Retinal pigment epithelial cell (primary cell): Measurements from ENCODE around the gene SPG7.

Experiments
- DNase-seq: peaks from one replicate; pipeline ENCODE4 v3.0.0-alpha.2; 2010; ENCODE audit warnings: low read depth
- H3K4me3 ChIP-seq: 2 replicates; pipeline ENCODE4 v1.5.1; 2011; ENCODE audit warnings: mild to moderate bottlenecking, low read length, control low read depth, moderate library complexity
- TF ChIP-seq, protein P1 (sequence below): conservative IDR thresholded peaks from 2 replicates; pipeline ENCODE4 v1.5.1; 2011; ENCODE audit warnings: low read depth, low read length, control low read depth, inconsistent platforms

SPG7 gene

DNA sequence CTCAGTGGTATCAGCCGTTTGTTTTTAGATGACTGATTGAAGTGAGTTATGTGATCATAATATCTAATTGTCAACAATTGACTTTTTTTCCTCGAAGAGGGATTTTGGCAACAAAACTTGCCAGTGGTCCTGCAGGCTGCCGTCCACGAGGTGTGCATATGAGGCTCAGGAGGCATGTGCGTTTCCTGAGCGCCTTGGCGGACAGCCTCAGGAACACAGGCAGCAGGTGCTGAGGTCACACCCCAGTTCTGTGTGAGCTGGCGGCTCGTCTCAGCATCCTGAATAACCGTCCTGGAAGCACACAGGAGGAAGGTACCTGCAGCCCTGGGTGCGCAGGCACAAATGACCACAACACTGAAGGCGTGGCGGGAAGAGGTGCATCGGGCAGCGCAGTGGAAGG is 11.7 kb downstream of the SPG7 start:
- TF ChIP-seq, protein P1, sequence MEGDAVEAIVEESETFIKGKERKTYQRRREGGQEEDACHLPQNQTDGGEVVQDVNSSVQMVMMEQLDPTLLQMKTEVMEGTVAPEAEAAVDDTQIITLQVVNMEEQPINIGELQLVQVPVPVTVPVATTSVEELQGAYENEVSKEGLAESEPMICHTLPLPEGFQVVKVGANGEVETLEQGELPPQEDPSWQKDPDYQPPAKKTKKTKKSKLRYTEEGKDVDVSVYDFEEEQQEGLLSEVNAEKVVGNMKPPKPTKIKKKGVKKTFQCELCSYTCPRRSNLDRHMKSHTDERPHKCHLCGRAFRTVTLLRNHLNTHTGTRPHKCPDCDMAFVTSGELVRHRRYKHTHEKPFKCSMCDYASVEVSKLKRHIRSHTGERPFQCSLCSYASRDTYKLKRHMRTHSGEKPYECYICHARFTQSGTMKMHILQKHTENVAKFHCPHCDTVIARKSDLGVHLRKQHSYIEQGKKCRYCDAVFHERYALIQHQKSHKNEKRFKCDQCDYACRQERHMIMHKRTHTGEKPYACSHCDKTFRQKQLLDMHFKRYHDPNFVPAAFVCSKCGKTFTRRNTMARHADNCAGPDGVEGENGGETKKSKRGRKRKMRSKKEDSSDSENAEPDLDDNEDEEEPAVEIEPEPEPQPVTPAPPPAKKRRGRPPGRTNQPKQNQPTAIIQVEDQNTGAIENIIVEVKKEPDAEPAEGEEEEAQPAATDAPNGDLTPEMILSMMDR, result no peak
- no peak overlapping the region for H3K4me3 ChIP-seq
- no peak for DNase-seq

DNA sequence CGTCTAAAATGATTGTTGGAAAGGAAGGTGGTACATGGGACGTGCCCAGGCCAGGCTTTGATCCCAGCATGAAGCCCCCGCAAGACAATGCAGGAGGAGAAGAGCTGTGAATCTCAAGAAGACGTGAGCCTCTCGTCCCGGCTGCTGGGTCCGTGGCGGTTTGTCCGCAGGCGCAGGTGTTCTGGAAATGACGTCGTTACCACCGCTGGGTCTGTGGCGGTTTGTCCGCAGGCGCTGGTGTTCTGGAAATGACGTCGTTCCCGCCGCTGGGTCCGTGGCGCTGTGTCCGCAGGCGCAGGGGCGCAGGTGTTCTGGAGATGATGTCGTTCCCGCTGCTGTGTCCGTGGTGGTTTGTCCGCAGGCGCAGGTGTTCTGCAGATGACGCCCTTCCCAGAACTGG is 14.1 kb downstream of the SPG7 start:
- no peak for DNase-seq
- H3K4me3 ChIP-seq, result no peak overlapping the region
- TF ChIP-seq, protein P1, result no peak

DNA sequence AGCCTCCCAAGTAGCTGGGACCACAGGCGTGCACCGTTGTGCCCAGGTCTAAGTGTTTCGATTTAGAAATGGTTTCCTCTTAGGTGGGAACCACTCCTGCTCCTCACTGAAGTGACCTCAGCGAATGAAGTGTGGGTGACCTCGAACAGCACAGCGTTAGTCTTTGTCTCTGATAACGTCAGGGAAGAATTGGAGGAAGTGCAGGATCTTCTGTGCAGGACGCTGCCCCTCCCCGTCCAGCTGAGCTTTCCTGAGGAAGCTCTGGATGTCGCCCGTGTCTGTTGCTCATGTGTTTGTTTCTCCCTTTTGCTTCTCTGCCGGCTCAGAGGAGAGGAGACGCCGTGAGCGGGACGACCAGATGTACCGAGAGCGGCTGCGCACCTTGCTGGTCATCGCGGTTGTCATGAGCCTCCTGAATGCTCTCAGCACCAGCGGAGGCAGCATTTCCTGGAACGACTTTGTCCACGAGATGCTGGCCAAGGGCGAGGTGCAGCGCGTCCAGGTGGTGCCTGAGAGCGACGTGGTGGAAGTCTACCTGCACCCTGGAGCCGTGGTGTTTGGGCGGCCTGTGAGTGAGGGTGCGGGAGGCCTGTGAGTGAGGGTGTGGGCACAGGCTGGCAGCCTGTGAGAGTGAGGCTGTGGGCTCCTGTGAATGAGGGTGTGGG is 15.6 kb downstream of the SPG7 start:
- TF ChIP-seq, protein P1, result no peak

DNA sequence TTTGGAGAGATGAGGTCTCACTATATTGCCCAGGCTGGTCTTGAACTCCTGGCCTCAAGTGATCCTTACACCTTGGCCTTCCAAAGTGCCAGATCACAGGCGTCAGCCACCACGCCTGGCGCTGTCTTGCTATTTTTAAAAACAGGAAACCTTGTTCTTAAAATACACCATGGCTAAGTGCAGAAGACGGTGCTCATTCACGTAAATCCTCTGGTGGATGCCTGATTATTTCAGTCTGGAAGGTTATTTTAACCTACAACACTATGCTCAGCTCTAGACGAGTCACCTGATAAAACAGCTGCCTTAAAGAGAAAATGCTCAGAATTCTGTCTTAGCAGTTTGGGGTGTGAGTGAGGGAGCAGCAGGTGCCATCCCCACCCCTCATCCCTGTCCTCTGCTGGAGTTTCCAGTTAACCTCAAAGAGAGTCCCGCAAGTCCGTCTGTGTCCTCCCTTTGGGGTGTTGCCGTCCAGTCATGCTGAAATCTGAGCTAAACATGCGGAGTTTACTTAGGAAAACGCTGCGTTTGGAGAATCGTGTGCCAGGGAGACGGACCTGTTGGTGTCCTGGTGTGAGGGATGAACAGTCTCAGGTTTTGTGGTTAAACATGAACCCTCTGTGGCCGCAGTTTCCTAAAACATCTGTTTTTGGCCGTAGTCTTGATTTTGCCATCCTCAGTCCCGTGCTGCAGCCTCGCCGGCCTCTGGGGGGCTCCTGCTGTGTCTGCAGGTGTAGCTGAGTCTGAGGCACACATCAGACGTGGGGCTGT is 17.1 kb downstream of the SPG7 start:
- DNase-seq, result no peak
- no peak overlapping the region for H3K4me3 ChIP-seq
- TF ChIP-seq, protein P1, result no peak

More for the DNA sequence above, 15.6 kb downstream of the SPG7 start:
- H3K4me3 ChIP-seq, result no peak overlapping the region
- no peak for DNase-seq

DNA sequence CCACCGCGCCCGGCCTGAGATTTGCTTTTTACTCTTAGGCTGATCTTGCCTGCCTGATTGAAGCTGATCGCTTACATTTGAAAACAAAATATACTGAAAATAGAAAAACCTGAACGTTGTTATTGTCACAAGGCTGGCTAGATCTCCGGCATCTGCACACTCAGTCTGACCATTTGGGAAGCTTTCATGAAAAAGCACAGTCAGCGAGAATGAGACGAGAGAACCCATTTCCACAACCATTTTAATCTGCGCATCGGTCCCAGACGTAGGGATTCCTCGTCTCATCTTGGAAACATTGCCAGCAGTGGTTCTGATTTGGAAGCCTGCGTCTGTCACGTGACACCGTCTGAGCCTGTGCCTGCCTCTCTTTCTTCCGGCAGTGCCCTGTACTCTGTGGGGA is 20.9 kb downstream of the SPG7 start:
- TF ChIP-seq, protein P1, result no peak
- H3K4me3 ChIP-seq, result no peak overlapping the region
- DNase-seq, result no peak

DNA sequence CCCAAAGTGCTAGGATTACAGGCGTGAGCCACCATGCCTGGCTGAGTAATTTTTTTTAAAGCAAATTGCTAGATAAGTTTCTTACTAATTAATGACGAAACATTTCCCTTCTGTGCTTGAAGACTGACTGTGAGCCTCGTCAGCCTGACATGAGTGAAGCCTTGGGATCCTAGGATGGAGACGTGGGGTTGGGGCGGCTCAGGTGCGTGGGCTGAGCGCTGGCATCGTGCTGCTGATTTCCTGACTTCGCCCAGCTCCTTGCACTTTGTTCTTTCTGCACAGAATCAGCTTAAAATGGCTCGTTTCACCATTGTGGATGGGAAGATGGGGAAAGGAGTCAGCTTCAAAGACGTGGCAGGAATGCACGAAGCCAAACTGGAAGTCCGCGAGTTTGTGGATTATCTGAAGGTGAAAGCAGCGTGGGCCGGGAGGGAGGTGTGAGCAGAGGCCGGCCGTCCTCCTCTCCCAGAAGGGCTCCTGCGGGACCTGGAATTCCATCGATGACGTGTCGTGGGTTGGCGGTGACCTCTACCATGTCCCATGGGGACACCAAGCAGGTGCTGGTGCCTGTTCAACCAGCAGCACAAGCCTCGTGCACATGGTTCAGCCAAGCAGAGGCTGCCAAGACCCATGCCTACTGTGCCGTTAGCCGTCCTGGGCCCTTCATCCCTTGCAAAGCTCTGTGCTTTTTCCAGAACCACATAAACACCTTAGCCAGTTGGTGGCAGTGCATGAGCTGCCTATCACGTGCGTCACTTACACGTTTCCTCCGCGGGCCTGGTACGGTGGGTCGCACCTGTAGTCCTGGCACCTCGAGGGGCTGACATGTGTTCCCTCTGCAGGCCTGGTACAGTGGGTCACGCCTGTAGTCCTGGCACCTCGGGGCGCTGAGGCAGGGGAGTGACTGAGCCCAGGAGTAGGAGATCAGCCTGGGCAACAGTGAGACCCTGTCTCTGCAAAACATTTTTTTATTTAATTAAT is 22.5 kb downstream of the SPG7 start:
- H3K4me3 ChIP-seq, result no peak overlapping the region
- TF ChIP-seq, protein P1, result no peak
- DNase-seq, result no peak
